Prostate gland (tissue), 2 donors: ENCODE data around the gene VDR.

Experiments
- CTCF ChIP-seq, 4 experiments: fragments of 200-600 bp in 2 of 4; fragments of 450-650 bp in 2 of 4; sonication (generic) in 2 of 4; IDR thresholded peaks; 1 replicate in 3 of 4; 2 replicates in 1 of 4; pipeline ENCODE4 v1.5.1; 2016 to 2019; ENCODE audit warnings: antibody characterized with exemption in 4 of 4, mild to moderate bottlenecking in 2 of 4, moderate library complexity in 2 of 4
- POLR2A ChIP-seq: fragments of 450-650 bp; IDR thresholded peaks from one replicate; pipeline ENCODE4 v1.6.1; 2016; ENCODE audit warnings: antibody characterized with exemption, mild to moderate bottlenecking

- TF ChIP-seq CTCF (IDR thresholded peaks at IDR 0.05) (no peak), POLR2A (no peak)
These were observed 37.9 kb upstream of the VDR start for GRCh38 chr12:47942614-47943225.
